Activated CD4-positive, alpha-beta T cell treated with anti-CD3 and anti-CD28 coated beads for 4 hours (primary cell): ENCODE data around the gene APBA2.

Source experiments
- DNase-seq, 2 donors: peaks; one replicate each; pipeline ENCODE4 v3.0.0-alpha.2; 2020

APBA2 gene

GRCh38 chr15:28897861-28898585 is 12.2 kb downstream of the APBA2 start:
- DNase-seq: no peak

DNA sequence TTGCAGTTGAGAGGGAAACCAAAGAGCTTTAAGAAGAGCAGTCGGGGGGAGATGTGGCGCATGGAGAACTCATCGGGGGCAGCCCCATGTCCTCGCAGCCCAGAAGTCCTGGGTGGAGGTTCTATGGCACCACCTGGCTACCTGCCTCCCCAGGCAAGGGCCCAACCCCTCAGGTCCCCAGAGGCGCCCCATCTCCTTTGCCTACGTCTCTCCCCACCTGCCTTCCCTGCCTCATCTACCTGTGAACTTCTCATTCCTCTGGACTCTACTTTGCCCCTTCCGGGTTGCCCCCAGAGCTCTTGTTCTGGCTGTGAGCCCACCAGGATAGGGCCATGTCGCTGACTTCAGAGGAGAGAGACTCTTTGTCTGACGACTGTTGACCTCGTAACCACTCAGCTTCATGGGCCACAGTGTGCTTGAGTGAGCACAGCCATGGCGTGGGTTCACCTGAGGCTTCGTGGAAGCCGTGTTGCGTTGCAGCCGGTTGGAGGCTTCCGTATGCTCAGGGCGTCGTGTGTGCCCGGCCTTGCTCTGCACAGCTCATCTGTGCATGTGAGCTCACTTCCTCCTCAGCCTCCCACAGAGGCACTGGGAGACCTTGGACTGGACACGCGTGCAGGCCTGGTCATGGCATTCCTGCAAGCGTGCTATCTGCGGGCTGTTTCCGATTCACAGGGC is 13.4 kb downstream of the APBA2 start:
- no peak for DNase-seq

DNA sequence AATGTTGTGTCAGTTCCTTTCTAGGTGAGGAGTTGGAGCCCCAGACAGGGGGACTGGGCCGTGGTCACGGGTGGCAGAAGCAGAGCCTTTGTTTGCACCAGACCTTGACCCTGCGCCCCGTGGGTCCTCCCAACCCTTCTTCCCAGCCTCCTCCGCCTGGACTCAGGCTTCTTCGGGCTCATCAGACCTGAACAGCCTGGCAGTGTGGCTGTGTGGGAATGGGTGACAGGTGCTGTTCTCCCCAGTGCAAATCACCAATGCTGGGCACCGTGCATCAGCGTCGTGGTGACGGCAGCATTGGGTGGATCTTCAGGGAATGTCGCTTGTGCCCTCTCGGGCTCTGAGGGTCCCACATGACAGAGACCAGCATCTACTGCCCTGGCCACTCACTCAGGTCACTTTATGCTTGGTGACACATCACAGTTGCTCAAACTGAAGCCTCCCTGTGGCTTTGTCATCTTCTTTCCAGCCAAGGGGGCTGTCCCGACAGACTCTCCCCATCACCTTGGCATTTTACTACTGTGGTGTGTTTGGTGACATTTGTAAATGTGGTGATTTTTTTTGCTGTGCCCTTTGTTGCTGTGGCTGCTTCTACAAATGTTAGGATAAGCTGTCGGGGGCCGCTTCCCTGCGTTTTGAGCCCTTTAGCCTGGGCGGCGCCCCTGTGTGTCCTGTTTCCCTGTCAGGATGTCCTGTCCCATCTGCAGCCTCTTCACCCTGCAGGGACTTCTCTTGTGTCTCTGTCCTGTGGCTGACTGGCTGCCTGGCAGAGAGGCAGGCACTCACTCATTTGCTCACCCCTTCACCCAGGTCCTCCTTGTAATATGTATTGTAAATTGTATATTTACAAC is 14.5 kb downstream of the APBA2 start:
- DNase-seq: no peak

GRCh38 chr15:28900892-28901586 is 15.3 kb downstream of the APBA2 start:
- DNase-seq: no peak

- DNase-seq: no peak
Measured at GRCh38 chr15:28901587-28901980, 15.8 kb downstream of the APBA2 start.

- DNase-seq: no peak
Measured at GRCh38 chr15:28901987-28902745, 16.4 kb downstream of the APBA2 start.

DNA sequence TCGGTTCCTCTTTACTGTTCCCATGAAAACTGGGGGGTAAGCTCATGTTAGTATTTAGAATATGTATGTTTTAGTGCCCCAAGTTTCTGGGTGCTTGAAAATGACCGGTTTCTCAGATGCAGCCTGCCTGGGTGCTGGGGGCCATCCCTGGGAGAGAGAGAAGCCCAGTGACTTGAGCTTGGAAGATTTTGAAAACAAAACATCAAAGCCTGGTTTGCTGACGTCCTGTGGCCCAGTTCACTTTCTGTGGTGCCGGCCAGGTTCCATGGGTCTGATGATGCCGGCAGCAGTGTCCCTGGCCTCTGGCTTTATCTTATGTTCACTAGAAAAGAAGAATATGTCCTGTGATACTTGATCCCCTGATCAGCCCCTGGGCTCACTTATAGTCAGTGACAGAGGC is 17.1 kb downstream of the APBA2 start:
- DNase-seq: no peak

DNA sequence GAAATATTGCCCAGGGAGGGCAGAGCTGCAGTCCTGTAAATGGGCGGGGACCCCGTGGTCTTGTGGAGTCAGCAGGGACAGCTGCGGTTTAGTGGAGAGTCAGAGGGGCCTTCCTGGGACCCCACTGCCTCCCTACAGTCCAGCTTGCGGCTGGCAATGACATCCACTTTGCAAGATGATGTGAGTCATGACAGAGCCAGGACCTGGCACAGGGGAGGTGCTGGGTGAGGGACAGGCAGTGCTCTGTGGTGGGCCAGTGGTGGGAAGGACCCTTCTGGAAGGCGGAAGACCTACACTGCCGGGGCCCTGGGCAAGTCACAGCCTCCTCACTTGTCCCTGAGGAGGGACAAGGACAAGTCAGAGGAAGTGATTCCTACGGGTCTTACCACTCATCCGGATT is 17.8 kb downstream of the APBA2 start:
- DNase-seq: no peak

DNA sequence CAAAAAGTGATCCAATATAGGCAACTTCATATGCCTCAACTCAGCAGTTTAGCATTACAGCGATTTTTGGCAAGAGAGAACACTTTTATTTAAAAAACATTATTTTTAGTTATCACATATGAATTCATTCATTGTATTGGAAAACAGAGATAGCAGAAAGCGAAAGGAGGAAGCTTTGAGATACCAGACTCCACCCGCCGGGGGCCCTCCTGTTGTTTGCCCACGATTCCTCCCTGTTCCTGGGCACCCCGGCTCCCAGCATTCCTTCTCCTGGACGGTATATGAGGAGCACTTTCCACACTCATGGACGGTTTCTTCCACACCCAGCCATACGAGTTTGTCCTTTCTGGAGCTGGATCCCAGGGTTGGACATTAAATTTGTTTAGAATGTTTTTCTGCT is 18.2 kb downstream of the APBA2 start:
- no peak for DNase-seq

DNA sequence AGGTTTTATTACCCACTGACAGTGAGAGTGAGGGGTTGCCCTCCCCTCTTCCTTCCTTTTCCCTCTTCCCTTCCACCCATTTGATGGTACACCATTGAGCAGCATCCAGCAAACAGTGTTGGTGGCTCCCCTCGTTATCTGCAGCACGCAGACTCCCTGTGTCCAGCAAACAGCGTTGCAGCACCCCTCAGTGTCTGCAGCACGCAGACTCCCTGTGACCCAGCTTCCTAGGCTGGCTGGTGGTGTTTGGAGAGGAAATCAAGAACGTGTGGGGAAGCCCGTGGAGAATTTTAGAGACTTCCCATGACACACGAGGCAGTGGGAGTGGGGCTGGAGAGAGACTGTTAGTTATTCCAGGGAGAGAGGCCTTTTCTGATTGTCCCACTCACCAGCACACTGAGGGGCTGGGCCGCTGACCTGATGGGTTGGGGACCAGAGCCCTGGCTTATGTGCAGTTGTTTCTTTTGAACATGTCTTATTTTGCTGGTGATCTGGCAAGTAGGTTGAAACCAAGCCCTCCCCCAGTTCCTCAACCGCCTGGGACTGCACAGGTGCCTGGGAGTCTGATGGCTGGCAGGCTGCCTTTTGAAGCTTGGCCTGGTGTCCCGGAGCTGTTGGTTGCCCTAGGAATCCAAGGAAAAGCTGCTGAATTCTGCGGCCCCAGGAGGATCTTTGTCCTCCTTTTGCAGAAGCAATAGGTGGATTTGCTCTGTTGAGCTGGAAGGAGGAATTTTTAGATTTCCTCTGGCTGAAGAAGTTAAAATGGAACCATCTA is 19.0 kb downstream of the APBA2 start:
- DNase-seq: no peak

DNA sequence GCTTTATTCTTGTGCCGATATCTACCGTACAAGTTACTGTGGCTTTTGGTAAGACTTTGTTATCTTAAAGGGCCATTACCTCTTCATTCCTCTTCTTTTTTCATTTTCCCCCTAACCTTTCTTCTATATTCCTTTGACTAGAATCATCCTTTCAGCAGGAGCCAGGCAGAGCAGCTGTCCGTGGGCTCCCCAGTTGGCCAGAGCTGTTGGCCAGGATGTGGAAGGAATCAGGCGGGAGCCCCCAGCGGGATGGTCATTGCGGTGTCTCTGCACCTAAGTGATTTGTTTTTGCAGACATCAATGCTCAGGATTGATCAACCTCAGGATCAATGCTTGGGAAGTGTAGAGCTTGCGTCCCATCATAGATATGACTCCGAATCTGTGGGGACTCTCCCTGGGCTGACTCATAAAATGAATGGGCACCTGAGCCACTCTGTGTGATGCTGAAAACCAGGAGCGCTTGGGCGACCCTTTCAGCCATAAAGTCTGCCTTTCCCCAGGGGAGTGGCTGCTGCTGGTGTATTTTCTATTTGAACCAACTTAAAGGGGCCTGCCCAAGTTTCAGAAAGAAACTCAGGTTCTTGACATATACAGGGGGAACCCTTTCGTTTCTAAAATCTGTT is 21.7 kb downstream of the APBA2 start:
- no peak for DNase-seq

GRCh38 chr15:28909958-28910500 is 24.3 kb downstream of the APBA2 start:
- no peak for DNase-seq

- DNase-seq: no peak
Measured at GRCh38 chr15:28911310-28911931, 25.6 kb downstream of the APBA2 start.

DNA sequence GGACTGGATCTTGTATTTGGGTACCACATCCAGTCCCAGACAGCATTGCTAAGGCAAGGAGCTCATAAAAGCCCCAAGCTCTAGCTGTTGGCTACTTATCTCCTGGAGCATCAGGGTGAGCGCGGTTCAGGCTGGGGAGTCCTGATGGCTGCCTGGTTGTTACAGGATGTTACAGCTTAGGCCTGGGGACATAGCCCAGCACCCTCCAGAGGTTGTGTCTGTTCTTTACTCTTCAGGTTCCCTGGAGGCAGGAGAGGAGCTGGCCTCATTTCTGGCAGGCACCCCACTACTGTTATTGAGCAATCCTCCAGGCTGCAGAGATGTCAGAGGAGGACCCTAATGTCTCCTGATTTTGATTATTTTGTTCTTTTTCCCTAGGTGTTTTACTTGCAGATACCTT is 26.6 kb downstream of the APBA2 start:
- no peak for DNase-seq

DNA sequence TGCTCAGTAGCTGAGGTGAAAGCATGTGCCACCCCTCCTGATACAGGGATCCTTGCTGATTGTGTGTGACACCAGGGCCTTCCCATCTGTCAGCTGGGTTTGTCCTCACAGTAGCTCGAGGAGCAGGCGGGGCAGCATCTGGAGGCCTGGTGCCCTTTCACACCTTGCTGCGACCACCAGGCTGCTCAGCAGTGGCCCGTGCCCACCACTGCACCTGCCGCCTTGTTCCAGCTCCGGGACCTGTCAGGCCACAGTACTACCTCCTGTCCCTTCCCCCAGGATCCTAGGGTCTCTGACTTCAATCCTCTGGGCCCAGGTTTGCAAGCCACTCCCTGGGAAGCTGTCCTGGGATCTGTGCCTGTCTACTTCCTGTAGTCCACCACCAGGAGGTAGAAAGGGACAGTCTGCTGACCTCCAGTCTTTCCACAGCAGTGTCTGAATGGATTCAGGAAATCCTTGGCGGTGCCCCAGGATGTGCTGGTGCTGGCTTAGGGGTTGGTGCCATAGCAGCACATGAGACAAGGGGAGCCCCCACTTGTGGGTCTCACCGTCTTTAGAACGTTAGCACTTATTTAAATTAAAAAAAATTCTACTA is 27.5 kb downstream of the APBA2 start:
- DNase-seq: no peak

DNA sequence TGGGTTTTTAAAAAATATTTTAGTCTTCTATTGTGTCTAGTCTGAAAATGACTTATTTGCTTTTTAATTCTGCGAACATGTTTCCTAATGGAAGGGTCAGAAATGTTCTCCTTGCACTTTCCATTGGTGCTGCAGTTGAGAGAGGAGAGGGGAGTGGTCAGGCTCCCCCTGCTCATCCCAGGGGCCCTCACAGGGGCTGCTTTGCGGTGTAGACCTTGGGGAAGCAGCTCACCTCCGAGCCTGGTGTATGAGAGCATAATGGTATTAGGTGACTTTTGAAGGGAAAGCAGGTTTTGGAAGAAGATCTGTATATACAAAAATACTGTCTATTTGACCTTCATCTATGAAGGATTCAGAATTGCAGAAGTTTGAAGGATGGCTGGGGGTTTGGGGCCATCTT is 28.3 kb downstream of the APBA2 start:
- no peak for DNase-seq

GRCh38 chr15:28914483-28915023 is 28.8 kb downstream of the APBA2 start:
- DNase-seq: no peak

DNA sequence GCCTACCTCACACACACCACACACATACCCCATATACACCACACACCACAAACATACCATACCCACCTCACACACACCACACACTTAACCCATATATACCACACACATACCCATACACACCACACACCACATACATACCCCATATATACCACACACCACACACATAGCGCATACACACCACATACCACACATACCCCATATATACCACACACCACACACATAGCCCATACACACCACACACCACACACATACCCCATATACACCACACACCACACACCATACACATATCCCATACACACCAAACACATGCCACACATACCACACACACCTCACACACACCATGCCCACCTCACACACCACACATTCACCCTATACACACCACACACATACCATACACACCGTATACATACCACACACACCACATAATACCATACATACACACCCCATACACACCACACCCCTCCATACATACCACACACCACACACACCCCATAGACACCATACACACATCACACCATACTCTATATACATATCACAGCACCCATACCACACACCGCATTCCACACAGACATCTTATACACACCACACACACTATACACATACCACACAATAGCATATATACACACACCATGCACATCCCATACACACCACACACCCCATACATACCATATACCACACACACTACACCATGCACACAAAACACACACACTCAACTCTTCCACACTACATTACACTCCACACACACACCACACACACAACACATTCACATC is 29.5 kb downstream of the APBA2 start:
- DNase-seq: no peak

DNA sequence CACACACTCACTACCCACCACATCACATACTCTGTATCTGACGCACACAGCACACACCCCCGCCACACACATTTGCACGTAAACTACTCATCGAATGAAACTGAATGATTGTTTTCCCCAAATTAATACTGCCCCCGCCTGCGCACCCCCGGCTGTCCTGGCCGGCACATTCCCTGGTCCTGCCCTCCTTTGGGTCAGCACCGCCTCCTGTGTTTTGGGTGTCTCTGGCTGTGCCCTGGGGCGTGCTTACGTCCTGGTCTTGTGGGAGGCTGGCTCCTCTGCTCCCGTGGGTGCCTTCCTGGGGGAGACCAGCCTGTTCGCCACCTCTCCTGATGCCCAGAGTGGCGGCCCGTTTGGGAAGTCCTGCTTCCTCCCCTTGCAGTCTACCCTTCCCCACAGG is 30.2 kb downstream of the APBA2 start:
- DNase-seq: no peak
